ENCODE data around the gene ARID5B.

ARID5B gene

DNA sequence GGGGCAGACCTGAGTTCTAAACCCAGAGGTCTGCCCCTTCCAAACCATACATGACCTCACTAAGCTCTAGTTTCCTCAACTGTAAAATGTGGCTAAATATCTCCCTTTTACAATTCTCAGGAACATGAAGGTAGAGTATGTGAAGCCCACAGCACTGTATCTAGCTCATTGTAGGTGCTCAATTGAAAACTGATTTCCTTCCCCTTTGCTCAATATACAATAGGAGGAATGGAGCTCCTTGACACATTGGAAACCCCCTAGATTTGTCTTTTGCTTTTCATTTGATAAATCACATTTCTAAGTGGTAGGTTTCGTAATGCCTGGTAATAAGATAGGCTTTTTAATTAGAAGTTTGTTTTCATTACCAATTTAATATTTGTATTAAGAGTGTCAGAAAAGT, 153.3 kb downstream of the ARID5B start:
- in situ Hi-C loops (cut with HindIII; ENCODE audit: low sequenced_read_pairs): no loop called here
- H3K4me3 ChIP-seq (ENCODE audit: low read depth, low read length): no peak overlapping the region
- no peak for DNase-seq (ENCODE audit: low read depth)
- no peak for TF ChIP-seq CTCF (IDR thresholded peaks at IDR 0.05; ENCODE audit: low read depth, low read length, missing control alignments)

GRCh38 chr10:62056219-62056618, 154.7 kb downstream of the ARID5B start:
- H3K4me3 ChIP-seq (ENCODE audit: low read depth, low read length): no peak overlapping the region
- TF ChIP-seq CTCF (IDR thresholded peaks at IDR 0.05; ENCODE audit: low read depth, low read length, missing control alignments): no peak
- in situ Hi-C loops (cut with HindIII; ENCODE audit: low sequenced_read_pairs): no loop called here
- DNase-seq (ENCODE audit: low read depth): no peak

DNA sequence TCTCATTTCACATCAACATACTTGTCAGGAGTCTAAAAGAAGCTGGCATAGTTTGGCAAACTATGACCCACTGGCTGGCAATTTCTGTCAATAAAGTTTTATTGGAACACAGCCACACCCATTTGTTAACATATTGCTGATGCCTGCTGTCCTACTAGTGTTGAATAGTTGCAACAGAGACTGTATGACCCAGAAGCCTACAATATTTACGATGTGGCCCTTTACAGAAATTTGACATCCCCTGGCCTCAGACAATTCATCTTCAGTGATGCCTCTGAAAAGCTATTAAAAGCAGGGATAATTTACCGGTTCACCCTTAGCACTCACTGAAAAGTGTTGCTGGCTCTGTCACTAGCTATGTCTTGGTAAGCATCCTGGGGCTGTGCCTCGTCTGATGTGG, 155.2 kb downstream of the ARID5B start:
- H3K4me3 ChIP-seq (ENCODE audit: low read depth, low read length): no peak overlapping the region
- in situ Hi-C loops (cut with HindIII; ENCODE audit: low sequenced_read_pairs): no loop called here
- no peak for TF ChIP-seq CTCF (IDR thresholded peaks at IDR 0.05; ENCODE audit: low read depth, low read length, missing control alignments)
- DNase-seq (ENCODE audit: low read depth): no peak

- H3K4me3 ChIP-seq (ENCODE audit: low read depth, low read length): no peak overlapping the region
- TF ChIP-seq CTCF (IDR thresholded peaks at IDR 0.05; ENCODE audit: low read depth, low read length, missing control alignments): no peak
- in situ Hi-C loops (cut with HindIII; ENCODE audit: low sequenced_read_pairs): no loop called here
- DNase-seq (ENCODE audit: low read depth): no peak
Observed at GRCh38 chr10:62057359-62057758, 155.9 kb downstream of the ARID5B start.

DNA sequence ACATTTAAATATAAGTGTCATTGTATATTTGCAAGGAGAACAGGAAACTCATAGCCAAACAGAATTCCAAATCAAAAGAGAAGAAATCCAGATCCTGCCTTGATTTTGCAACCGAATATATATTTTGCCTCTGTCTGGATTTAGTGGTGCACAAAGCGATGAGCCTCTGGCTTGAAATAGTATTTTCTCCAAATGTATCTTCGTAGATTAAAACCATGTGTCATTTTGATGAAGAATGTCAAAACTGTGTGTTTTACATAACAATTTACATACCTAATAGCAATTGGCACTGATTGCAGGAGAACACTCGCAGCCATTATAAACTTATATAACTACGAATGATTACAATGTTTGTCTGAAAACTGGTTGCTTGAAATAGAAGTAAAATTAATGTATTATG, 156.4 kb downstream of the ARID5B start:
- no peak for TF ChIP-seq CTCF (IDR thresholded peaks at IDR 0.05; ENCODE audit: low read depth, low read length, missing control alignments)
- DNase-seq (ENCODE audit: low read depth): no peak
- in situ Hi-C loops (cut with HindIII; ENCODE audit: low sequenced_read_pairs): no loop called here
- H3K4me3 ChIP-seq (ENCODE audit: low read depth, low read length): no peak overlapping the region

DNA sequence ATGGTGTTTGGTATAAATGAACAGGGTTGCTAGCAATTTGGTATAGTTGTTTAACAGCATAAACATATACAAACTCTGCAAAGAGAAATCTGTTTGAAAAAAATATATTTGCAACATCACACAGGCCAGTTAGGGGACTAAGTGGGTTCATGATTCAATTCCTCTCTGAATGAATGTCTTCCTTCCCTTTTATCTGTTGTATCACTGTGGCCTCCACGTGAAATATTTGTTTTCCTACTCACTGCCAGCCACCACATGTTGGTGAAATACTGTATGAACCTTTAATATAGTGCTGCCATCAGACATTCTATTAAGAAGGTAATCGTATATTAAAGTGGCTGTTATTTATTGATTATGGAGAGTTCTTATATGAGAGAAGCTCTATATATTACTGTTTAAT, 157.0 kb downstream of the ARID5B start:
- H3K4me3 ChIP-seq (ENCODE audit: low read depth, low read length): no peak overlapping the region
- in situ Hi-C loops (cut with HindIII; ENCODE audit: low sequenced_read_pairs): no loop called here
- no peak for TF ChIP-seq CTCF (IDR thresholded peaks at IDR 0.05; ENCODE audit: low read depth, low read length, missing control alignments)
- no peak for DNase-seq (ENCODE audit: low read depth)

DNA sequence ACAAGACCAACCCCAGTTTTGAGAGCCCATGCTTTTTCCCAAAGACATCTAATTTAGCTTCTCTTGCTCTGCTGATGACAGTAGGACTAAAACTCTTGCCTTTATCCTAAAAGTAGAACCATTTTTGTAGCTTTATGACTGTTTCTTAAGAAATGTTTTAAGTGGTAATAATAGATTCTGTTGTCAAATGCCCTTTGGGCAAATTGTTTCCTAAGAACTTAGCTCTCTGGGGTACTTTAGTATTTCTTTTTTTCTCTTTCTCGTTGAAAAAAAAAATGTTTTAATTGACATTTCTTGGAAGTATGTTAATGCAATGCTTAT, 157.4 kb downstream of the ARID5B start:
- DNase-seq (ENCODE audit: low read depth): no peak
- H3K4me3 ChIP-seq (ENCODE audit: low read depth, low read length): no peak overlapping the region
- in situ Hi-C loops (cut with HindIII; ENCODE audit: low sequenced_read_pairs): no loop called here
- no peak for TF ChIP-seq CTCF (IDR thresholded peaks at IDR 0.05; ENCODE audit: low read depth, low read length, missing control alignments)

All from astrocyte of the cerebellum (primary cell).